GM20000 (cell line): ENCODE data around the gene MXRA8.

ENCODE experiments used
- DNase-seq: peaks from one replicate; pipeline ENCODE4 v3.0.0; 2012; ENCODE audit warnings: low spot score
- TF ChIP-seq, protein P1 (sequence below): IDR thresholded peaks from 2 replicates; pipeline ENCODE4 v1.5.1; 2012; ENCODE audit warnings: mild to moderate bottlenecking, control low read depth; ENCODE audit errors: extremely low read depth, missing control alignments

The MXRA8 gene

DNA sequence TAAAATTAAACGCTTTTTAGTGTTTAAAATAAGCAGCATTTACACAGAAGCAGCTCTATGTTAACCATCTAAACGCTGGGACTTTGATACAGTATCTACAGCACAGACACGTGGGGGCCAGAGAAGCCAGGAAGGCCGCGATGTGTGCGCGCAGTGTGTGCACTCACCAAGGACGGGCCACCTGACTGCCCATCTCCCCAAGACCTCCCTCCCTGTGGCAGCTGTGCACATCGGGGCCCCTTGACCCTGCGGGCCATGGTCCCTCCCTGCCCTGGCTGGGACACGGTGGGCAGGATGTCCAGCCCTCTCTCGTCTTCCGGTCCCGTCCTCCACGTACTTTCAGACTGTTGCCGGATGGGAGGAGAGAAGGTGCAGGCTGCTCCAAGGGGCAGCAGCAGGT is 23.1 kb downstream of the MXRA8 start:
- no peak for DNase-seq
- TF ChIP-seq, protein P1, sequence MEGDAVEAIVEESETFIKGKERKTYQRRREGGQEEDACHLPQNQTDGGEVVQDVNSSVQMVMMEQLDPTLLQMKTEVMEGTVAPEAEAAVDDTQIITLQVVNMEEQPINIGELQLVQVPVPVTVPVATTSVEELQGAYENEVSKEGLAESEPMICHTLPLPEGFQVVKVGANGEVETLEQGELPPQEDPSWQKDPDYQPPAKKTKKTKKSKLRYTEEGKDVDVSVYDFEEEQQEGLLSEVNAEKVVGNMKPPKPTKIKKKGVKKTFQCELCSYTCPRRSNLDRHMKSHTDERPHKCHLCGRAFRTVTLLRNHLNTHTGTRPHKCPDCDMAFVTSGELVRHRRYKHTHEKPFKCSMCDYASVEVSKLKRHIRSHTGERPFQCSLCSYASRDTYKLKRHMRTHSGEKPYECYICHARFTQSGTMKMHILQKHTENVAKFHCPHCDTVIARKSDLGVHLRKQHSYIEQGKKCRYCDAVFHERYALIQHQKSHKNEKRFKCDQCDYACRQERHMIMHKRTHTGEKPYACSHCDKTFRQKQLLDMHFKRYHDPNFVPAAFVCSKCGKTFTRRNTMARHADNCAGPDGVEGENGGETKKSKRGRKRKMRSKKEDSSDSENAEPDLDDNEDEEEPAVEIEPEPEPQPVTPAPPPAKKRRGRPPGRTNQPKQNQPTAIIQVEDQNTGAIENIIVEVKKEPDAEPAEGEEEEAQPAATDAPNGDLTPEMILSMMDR = no peak

DNA sequence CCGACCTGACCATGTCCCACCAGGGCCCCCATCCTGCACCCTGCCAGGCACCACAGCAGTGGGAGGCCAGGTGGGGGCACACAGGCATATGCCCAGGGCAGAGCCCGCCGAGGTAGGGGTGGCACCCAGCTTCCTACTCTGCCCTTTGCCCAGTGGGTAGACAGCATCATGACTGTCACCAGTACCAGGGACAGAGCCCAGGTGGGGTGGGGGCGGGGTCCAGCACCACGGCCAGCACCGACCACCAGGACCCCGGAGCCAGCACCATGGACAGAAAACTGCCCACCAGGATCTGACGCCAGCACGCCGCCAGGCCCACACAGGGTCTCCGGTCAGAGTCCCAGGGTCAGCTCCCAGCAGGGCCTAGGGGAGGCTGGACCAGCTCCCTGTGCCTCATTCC is 23.5 kb downstream of the MXRA8 start:
- TF ChIP-seq, protein P1 = no peak
- no peak for DNase-seq

DNA sequence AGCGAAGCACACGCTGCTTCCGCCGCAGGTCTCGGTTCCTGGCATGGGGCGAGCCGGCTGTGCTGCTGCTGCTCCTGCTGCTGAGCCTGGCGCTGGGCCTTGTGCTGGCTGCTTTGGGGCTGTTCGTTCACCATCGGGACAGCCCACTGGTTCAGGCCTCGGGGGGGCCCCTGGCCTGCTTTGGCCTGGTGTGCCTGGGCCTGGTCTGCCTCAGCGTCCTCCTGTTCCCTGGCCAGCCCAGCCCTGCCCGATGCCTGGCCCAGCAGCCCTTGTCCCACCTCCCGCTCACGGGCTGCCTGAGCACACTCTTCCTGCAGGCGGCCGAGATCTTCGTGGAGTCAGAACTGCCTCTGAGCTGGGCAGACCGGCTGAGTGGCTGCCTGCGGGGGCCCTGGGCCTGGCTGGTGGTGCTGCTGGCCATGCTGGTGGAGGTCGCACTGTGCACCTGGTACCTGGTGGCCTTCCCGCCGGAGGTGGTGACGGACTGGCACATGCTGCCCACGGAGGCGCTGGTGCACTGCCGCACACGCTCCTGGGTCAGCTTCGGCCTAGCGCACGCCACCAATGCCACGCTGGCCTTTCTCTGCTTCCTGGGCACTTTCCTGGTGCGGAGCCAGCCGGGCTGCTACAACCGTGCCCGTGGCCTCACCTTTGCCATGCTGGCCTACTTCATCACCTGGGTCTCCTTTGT is 24.7 kb downstream of the MXRA8 start:
- no peak for DNase-seq
- TF ChIP-seq, protein P1 = no peak

DNA sequence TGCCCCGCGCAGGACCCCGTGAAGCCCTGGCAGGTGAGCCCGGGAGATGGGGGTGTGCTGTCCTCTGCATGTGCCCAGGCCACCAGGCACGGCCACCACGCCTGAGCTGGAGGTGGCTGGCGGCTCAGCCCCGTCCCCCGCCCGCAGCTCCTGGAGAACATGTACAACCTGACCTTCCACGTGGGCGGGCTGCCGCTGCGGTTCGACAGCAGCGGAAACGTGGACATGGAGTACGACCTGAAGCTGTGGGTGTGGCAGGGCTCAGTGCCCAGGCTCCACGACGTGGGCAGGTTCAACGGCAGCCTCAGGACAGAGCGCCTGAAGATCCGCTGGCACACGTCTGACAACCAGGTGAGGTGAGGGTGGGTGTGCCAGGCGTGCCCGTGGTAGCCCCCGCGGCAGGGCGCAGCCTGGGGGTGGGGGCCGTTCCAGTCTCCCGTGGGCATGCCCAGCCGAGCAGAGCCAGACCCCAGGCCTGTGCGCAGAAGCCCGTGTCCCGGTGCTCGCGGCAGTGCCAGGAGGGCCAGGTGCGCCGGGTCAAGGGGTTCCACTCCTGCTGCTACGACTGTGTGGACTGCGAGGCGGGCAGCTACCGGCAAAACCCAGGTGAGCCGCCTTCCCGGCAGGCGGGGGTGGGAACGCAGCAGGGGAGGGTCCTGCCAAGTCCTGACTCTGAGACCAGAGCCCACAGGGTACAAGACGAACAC is 25.4 kb downstream of the MXRA8 start:
- TF ChIP-seq, protein P1 = no peak

DNA sequence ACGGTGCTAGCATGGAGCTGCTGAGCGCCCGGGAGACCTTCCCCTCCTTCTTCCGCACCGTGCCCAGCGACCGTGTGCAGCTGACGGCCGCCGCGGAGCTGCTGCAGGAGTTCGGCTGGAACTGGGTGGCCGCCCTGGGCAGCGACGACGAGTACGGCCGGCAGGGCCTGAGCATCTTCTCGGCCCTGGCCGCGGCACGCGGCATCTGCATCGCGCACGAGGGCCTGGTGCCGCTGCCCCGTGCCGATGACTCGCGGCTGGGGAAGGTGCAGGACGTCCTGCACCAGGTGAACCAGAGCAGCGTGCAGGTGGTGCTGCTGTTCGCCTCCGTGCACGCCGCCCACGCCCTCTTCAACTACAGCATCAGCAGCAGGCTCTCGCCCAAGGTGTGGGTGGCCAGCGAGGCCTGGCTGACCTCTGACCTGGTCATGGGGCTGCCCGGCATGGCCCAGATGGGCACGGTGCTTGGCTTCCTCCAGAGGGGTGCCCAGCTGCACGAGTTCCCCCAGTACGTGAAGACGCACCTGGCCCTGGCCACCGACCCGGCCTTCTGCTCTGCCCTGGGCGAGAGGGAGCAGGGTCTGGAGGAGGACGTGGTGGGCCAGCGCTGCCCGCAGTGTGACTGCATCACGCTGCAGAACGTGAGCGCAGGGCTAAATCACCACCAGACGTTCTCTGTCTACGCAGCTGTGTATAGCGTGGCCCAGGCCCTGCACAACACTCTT is 26.2 kb downstream of the MXRA8 start:
- no peak for DNase-seq
- TF ChIP-seq, protein P1 = no peak

More for the DNA sequence above, 25.4 kb downstream of the MXRA8 start:
- DNase-seq = no peak

DNA sequence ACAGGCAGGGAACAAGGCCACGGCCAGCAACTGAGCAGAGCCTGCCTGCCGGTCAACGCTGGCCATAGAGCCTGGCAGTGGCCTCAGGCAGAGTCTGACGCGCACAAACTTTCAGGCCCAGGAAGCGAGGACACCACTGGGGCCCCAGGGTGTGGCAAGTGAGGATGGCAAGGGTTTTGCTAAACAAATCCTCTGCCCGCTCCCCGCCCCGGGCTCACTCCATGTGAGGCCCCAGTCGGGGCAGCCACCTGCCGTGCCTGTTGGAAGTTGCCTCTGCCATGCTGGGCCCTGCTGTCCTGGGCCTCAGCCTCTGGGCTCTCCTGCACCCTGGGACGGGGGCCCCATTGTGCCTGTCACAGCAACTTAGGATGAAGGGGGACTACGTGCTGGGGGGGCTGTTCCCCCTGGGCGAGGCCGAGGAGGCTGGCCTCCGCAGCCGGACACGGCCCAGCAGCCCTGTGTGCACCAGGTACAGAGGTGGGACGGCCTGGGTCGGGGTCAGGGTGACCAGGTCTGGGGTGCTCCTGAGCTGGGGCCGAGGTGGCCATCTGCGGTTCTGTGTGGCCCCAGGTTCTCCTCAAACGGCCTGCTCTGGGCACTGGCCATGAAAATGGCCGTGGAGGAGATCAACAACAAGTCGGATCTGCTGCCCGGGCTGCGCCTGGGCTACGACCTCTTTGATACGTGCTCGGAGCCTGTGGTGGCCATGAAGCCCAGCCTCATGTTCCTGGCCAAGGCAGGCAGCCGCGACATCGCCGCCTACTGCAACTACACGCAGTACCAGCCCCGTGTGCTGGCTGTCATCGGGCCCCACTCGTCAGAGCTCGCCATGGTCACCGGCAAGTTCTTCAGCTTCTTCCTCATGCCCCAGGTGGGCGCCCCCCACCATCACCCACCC is 27.0 kb downstream of the MXRA8 start, which contains the start of gene TAS1R3:
Gene TAS1R3, plus strand, starts transcription at position 213 of the 898 bp plus-strand sequence. Its CDS starts 66 bp downstream, at position 279.
- DNase-seq = peak; percentile 33
- TF ChIP-seq, protein P1 = no peak
